ENCODE data around the gene RRAS. TPM values are rescaled to one million over a fixed set of nuclear protein-coding genes. Genes with fewer than 3 reads are reported as not detected.
"Not testable (repeated sequence)": the region's sequence is repeated elsewhere in the genome, so short reads cannot be mapped to it uniquely, and the experiment has no call there.

The RRAS gene
- polyA plus RNA-seq, 1 experiment, result 64.2 TPM

- POLR2A ChIA-PET, result interaction anchor here (0.7 kb wide), 1 partner anchor 27 kb away, joined by 3 read pairs; no protein-coding TSS in a partner anchor
- H3K9me3 ChIP-seq (ENCODE audit: control insufficient read depth, insufficient read depth, low read length), result no peaks in the 10 kb centered on the region
- no peak for TF ChIP-seq CTCF (IDR thresholded peaks at IDR 0.05; ENCODE audit: low read depth, low read length)
- CTCF ChIA-PET, result interaction anchor here (0.6 kb wide), 1 partner anchor 684 kb away, joined by 5 read pairs; the partner anchor contains the start of gene BAX
- no peaks in the 10 kb centered on the region for H3K27me3 ChIP-seq (ENCODE audit: control insufficient read depth, insufficient read depth, low read length)
- peak overlapping the region; percentile 73 for H3K4me3 ChIP-seq (ENCODE audit: low read depth, low read length)
- no peak for DNase-seq (ENCODE audit: low read depth, low spot score)
- peak overlapping the region; percentile 47 for H3K27ac ChIP-seq (ENCODE audit: low read depth, low read length)
These were observed 1.9 kb downstream of the RRAS start for GRCh38 chr19:49637821-49638738.

GRCh38 chr19:49636233-49636932, 3.6 kb downstream of the RRAS start:
- no peak for TF ChIP-seq CTCF (IDR thresholded peaks at IDR 0.05; ENCODE audit: low read depth, low read length)
- ChIA-PET POLR2A (no interaction called here), CTCF (no interaction called here)
- Histone ChIP-seq H3K9me3 (ENCODE audit: control insufficient read depth, insufficient read depth, low read length) (no peaks in the 10 kb centered on the region), H3K4me3 (ENCODE audit: low read depth, low read length) (no peak overlapping the region), H3K27me3 (ENCODE audit: control insufficient read depth, insufficient read depth, low read length) (no peaks in the 10 kb centered on the region), H3K27ac (ENCODE audit: low read depth, low read length) (peak overlapping the region; percentile 11)
- DNase-seq (ENCODE audit: low read depth, low spot score), result no peak

- no peak for DNase-seq (ENCODE audit: low read depth, low spot score)
- ChIA-PET POLR2A (interaction anchor here (0.5 to 0.9 kb wide), 2 partner anchors 29 to 47 kb away, joined by 4 to 6 read pairs; no protein-coding TSS in a partner anchor), CTCF (interaction anchor here (0.5 kb wide), 1 partner anchor 157 kb away, joined by 5 read pairs; no protein-coding TSS in a partner anchor)
- Histone ChIP-seq H3K27ac (ENCODE audit: low read depth, low read length) (no peak overlapping the region), H3K9me3 (ENCODE audit: control insufficient read depth, insufficient read depth, low read length) (no peaks in the 10 kb centered on the region), H3K27me3 (ENCODE audit: control insufficient read depth, insufficient read depth, low read length) (no peaks in the 10 kb centered on the region), H3K4me3 (ENCODE audit: low read depth, low read length) (no peak overlapping the region)
- peak; percentile 24; the same call in 1 of the 2 replicates for TF ChIP-seq CTCF (IDR thresholded peaks at IDR 0.05; ENCODE audit: low read depth, low read length)
These were observed 4.3 kb downstream of the RRAS start for GRCh38 chr19:49635530-49636232.

- H3K9me3 ChIP-seq (ENCODE audit: control insufficient read depth, insufficient read depth, low read length); CTCF ChIA-PET; DNase-seq (ENCODE audit: low read depth, low spot score); POLR2A ChIA-PET; H3K4me3 ChIP-seq (ENCODE audit: low read depth, low read length); H3K27ac ChIP-seq (ENCODE audit: low read depth, low read length); H3K27me3 ChIP-seq (ENCODE audit: control insufficient read depth, insufficient read depth, low read length): not testable (repeated sequence)
These were observed 6.7 kb downstream of the RRAS start for GRCh38 chr19:49633273-49633672.

GRCh38 chr19:49632576-49632975, 7.4 kb downstream of the RRAS start:
- CTCF ChIA-PET, result no interaction called here
- POLR2A ChIA-PET, result no interaction called here

More at GRCh38 chr19:49632576-49632975, 7.4 kb downstream of the RRAS start:
- H3K27ac ChIP-seq (ENCODE audit: low read depth, low read length), result no peak overlapping the region
- TF ChIP-seq CTCF (IDR thresholded peaks at IDR 0.05; ENCODE audit: low read depth, low read length), result no peak
- H3K9me3 ChIP-seq (ENCODE audit: control insufficient read depth, insufficient read depth, low read length), result no peaks in the 10 kb centered on the region
- no peak for DNase-seq (ENCODE audit: low read depth, low spot score)
- no peak overlapping the region for H3K4me3 ChIP-seq (ENCODE audit: low read depth, low read length)
- no peaks in the 10 kb centered on the region for H3K27me3 ChIP-seq (ENCODE audit: control insufficient read depth, insufficient read depth, low read length)

All from AG04450 (cell line).